Lower leg skin (tissue), 3 donors: ENCODE measurements around the gene SSC4D.
"Not testable (repeated sequence)": the region's sequence is repeated elsewhere in the genome, so short reads cannot be mapped to it uniquely, and the experiment has no call there.

Experiments used
- POLR2A ChIP-seq, 2 donors: fragments of 450-650 bp; IDR thresholded peaks; one replicate each; pipeline ENCODE4 v1.6.1; 2016 to 2017; ENCODE audit warnings: antibody characterized with exemption in 2 of 2, mild to moderate bottlenecking in 1 of 2, moderate library complexity in 1 of 2
- TF ChIP-seq, protein P1 (sequence below), 3 donors: fragments of 450-650 bp; IDR thresholded peaks; one replicate each; pipeline ENCODE4 v1.5.1; 2016; ENCODE audit warnings: antibody characterized with exemption in 3 of 3, mild to moderate bottlenecking in 3 of 3, moderate library complexity in 2 of 3

DNA sequence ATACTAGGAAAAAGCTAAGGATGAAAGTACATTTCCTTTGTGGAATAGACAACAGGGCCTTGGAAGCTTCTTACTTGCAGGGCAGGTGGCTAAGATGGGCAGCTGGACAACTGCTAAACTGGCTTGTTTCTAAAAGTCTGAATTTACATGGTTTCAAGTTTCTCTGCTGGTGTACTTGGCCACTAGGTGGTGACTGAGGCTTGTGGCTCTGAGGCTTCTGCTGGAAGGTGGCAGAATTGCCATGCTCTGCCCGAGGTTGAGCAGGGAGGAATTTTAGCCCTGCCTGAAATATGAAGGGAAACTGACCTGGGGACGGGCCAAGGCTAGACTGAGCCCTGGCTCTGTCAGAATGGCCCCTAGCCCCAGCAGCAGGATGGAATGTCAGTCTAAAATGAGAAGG is 28.4 kb upstream of the SSC4D start:
- TF ChIP-seq, protein P1, sequence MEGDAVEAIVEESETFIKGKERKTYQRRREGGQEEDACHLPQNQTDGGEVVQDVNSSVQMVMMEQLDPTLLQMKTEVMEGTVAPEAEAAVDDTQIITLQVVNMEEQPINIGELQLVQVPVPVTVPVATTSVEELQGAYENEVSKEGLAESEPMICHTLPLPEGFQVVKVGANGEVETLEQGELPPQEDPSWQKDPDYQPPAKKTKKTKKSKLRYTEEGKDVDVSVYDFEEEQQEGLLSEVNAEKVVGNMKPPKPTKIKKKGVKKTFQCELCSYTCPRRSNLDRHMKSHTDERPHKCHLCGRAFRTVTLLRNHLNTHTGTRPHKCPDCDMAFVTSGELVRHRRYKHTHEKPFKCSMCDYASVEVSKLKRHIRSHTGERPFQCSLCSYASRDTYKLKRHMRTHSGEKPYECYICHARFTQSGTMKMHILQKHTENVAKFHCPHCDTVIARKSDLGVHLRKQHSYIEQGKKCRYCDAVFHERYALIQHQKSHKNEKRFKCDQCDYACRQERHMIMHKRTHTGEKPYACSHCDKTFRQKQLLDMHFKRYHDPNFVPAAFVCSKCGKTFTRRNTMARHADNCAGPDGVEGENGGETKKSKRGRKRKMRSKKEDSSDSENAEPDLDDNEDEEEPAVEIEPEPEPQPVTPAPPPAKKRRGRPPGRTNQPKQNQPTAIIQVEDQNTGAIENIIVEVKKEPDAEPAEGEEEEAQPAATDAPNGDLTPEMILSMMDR (IDR thresholded peaks at IDR 0.05): not testable (repeated sequence)
- not testable (repeated sequence) for TF ChIP-seq POLR2A (IDR thresholded peaks at IDR 0.05)
